Upper lobe of right lung (tissue), 1 donor: ENCODE data around the gene CUX1. TPM values are rescaled to one million over a fixed set of nuclear protein-coding genes. Genes with fewer than 3 reads are reported as not detected.

Experiments used
- ATAC-seq: fragments of 200-7000 bp; cut with Tn5 transposase; one replicate; pipeline ENCODE4 v1.9.1; 2020; ENCODE audit warnings: mild to moderate bottlenecking, moderate library complexity
- DNase-seq: peaks from one replicate; pipeline ENCODE4 v3.0.0-alpha.2; 2020
- H3K27ac ChIP-seq: fragments of 200-600 bp; one replicate; pipeline ENCODE4 v1.8.0; 2022
- H3K27me3 ChIP-seq: fragments of 200-600 bp; one replicate; pipeline ENCODE4 v1.8.0; 2022; ENCODE audit warnings: mild to moderate bottlenecking
- H3K36me3 ChIP-seq: fragments of 200-600 bp; one replicate; pipeline ENCODE4 v1.8.0; 2022
- H3K4me1 ChIP-seq: fragments of 200-600 bp; one replicate; pipeline ENCODE4 v1.8.0; 2022
- H3K4me3 ChIP-seq: fragments of 200-600 bp; one replicate; pipeline ENCODE4 v1.8.0; 2022; ENCODE audit warnings: mild to moderate bottlenecking
- H3K9me3 ChIP-seq: fragments of 200-600 bp; one replicate; pipeline ENCODE4 v1.8.0; 2022
- CTCF ChIP-seq: fragments of 200-600 bp; IDR thresholded peaks from one replicate; pipeline ENCODE4 v1.8.0; 2022; ENCODE audit warnings: antibody characterized with exemption
- intact Hi-C: fragments of 100-400 bp; cut with DNase I; formaldehyde crosslinking; loops from one replicate; pipeline ENCODE4 v1.11.0; 2022
- total RNA-seq: library from RNA; stranded (reverse); fragmentation: NEBNext Ultra II Directional; extraction: Animal tissue kit (Norgen Biotek cat#: 25700); gene quantifications from one replicate; pipeline ENCODE4 v1.2.1, GENCODE V29; 2021
- donor health status: DM: no; HTN: yes; CAD: no; lungs with severe emphysema.

The CUX1 gene
- total RNA-seq, 1 donor from 2014 or later = 132 TPM

GRCh38 chr7:102094316-102094650 lies 276.9 kb downstream of the CUX1 start:
- Histone ChIP-seq H3K36me3 (peaks cover 10% of the 10 kb centered on the region), H3K27me3 (no peaks in the 10 kb centered on the region), H3K27ac (no peak overlapping the region), H3K4me1 (no peaks in the 10 kb centered on the region), H3K9me3 (no peaks in the 10 kb centered on the region), H3K4me3 (no peak overlapping the region)
- no peak for TF ChIP-seq CTCF
- DNase-seq = no peak
- intact Hi-C loops = no loop called here
- no peak for ATAC-seq

DNA sequence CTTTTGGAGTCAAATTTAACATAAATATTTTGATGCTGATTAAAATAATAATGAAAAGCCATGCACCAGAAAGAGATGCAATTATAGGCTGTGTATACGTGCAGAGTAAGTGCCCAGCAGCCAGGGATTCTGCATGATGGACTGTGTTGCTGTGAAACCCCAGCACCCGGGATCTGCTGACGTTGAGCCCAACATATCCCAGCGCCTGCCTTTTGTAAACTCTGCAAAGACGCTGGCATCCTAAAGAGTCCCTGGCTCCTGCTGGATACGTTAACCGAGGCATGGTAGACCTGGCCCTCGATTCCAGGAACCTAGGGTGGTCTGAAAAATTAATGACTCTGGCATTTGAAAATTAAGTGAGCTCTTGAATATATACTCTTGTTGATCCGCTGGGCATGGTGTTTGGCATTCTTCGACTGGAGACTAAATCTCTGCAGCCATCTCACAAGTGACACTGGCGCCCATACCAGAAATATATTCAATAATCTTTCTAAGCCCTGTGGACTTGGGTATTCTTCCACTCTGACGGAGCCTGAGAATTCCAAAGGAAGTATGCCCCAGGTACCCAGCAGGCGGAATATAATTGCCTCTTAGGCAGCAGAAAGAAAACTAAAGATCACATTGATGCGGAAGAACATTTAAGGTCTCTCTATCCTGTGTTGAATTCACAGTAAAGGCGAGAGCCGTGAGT lies 278.0 kb downstream of the CUX1 start:
- Histone ChIP-seq H3K27ac (no peak overlapping the region), H3K4me1 (no peaks in the 10 kb centered on the region), H3K4me3 (no peak overlapping the region), H3K9me3 (no peaks in the 10 kb centered on the region), H3K36me3 (peaks cover 17% of the 10 kb centered on the region), H3K27me3 (no peaks in the 10 kb centered on the region)
- no peak for ATAC-seq
- no peak for TF ChIP-seq CTCF
- intact Hi-C loops = no loop called here
- no peak for DNase-seq

- Histone ChIP-seq H3K27ac (no peak overlapping the region), H3K36me3 (peaks cover 17% of the 10 kb centered on the region), H3K9me3 (no peaks in the 10 kb centered on the region), H3K4me1 (no peaks in the 10 kb centered on the region), H3K27me3 (no peaks in the 10 kb centered on the region), H3K4me3 (no peak overlapping the region)
- ATAC-seq (no peak), DNase-seq (peak; percentile 33)
- no peak for TF ChIP-seq CTCF
- intact Hi-C loops = no loop called here
Measured at GRCh38 chr7:102096012-102096332, 278.5 kb downstream of the CUX1 start.

DNA sequence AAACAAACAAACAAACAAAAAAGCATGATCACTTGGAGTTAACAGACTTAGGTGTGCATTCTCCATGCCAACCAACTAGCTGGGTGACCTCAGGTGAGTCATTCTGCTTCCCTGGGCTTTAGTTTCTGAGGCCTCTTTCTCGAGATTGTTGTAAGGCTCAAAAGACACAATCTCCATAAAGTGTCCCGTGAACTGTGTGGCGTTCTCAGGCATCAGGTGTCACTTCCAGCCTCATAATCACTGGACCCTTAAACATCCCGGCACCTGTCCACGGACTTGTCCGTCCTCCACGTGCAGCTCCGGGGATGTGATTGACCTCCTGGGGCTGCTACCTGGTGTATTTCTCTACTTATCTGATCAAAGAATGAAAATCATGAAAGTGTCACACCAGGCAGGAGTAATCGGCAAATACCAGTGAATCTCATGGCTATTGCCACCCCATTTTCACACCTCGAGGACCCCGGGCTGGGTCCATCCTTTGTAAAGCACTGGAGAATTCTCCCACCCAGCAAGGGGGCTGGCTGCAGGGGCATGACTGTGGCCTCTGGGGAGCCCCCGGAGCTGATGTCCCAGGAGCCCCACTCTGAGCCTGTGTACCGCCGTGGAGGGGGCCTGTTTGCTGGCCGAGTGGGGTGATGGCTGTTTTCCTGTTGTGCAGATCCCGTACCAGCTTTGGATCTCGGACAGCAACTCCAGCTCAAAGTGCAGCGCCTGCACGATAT lies 279.4 kb downstream of the CUX1 start:
- Histone ChIP-seq H3K36me3 (peaks cover 17% of the 10 kb centered on the region), H3K4me3 (no peak overlapping the region), H3K9me3 (no peaks in the 10 kb centered on the region), H3K27ac (no peak overlapping the region), H3K4me1 (no peaks in the 10 kb centered on the region), H3K27me3 (no peaks in the 10 kb centered on the region)
- intact Hi-C loops = no loop called here
- DNase-seq (peak; percentile 41), ATAC-seq (no peak)
- TF ChIP-seq CTCF = no peak

GRCh38 chr7:102097601-102098161 lies 280.3 kb downstream of the CUX1 start:
- Histone ChIP-seq H3K4me3 (no peak overlapping the region), H3K27ac (no peak overlapping the region), H3K9me3 (no peaks in the 10 kb centered on the region), H3K27me3 (no peaks in the 10 kb centered on the region), H3K4me1 (no peaks in the 10 kb centered on the region), H3K36me3 (peaks cover 17% of the 10 kb centered on the region)
- no peak for TF ChIP-seq CTCF
- no peak for ATAC-seq
- DNase-seq = no peak
- intact Hi-C loops = no loop called here
